Activated B cell treated with CpG ODN at 0.5 μM for 24 hours (primary cell): ENCODE results near the gene DNMBP. TPM values are rescaled to one million over a fixed set of nuclear protein-coding genes. Genes with fewer than 3 reads are reported as not detected.

ENCODE experiments used
- ATAC-seq: fragments of 200-7000 bp; cut with Tn5 transposase; one replicate; pipeline ENCODE4 v1.10.0; 2021; ENCODE audit warnings: low read depth, mild to moderate bottlenecking, moderate library complexity
- CTCF ChIA-PET: fragments of 350-600 bp; sonication (Branson Sonifier 250); formaldehyde crosslinking; loops from one replicate; lab custom pipeline; 2021; ENCODE audit warnings: antibody characterized with exemption; lab: Charles Lee
- POLR2A ChIA-PET: fragments of 350-600 bp; sonication (Branson Sonifier 250); formaldehyde crosslinking; loops from one replicate; lab custom pipeline; 2021; ENCODE audit warnings: antibody characterized with exemption; lab: Charles Lee
- DNase-seq: peaks from one replicate; pipeline ENCODE4 v3.0.0; 2022
- H3K27ac Mint-ChIP-seq: one replicate; pipeline ENCODE4 v1.8.0; 2020; ENCODE audit warnings: mixed read lengths
- H3K27me3 Mint-ChIP-seq: one replicate; pipeline ENCODE4 v1.8.0; 2021; ENCODE audit warnings: mixed read lengths
- H3K36me3 Mint-ChIP-seq: one replicate; pipeline ENCODE4 v1.8.0; 2021; ENCODE audit warnings: low read depth, mixed read lengths
- H3K4me1 Mint-ChIP-seq: one replicate; pipeline ENCODE4 v1.8.0; 2021; ENCODE audit warnings: mixed read lengths
- H3K4me3 Mint-ChIP-seq: one replicate; pipeline ENCODE4 v1.8.0; 2020; ENCODE audit warnings: mild to moderate bottlenecking, mixed read lengths
- H3K9me3 Mint-ChIP-seq: one replicate; pipeline ENCODE4 v1.8.0; 2020; ENCODE audit warnings: mixed read lengths
- CTCF ChIP-seq: fragments of 200-600 bp; IDR thresholded peaks from one replicate; pipeline ENCODE4 v1.8.0; 2022; ENCODE audit warnings: antibody characterized with exemption, mild to moderate bottlenecking
- intact Hi-C: fragments of 100-400 bp; cut with micrococcal nuclease; formaldehyde crosslinking; loops from one replicate; pipeline ENCODE4 v1.15.1; 2024
- total RNA-seq: library from RNA; stranded (reverse); gene quantifications from 2 replicates; pipeline ENCODE4 v1.2.3, GENCODE V29; 2022

DNMBP gene
- total RNA-seq, 1 donor from 2014 or later = 13.1 TPM

- ATAC-seq (no peak), DNase-seq (no peak)
- peaks cover 2% of the 10 kb centered on the region for H3K36me3 Mint-ChIP-seq
- H3K9me3 Mint-ChIP-seq = no peaks in the 10 kb centered on the region
- H3K4me1 Mint-ChIP-seq = peaks cover 5% of the 10 kb centered on the region
- H3K27ac Mint-ChIP-seq = no peak overlapping the region
- no peak for TF ChIP-seq CTCF
- intact Hi-C loops = no loop called here
- no peaks in the 10 kb centered on the region for H3K27me3 Mint-ChIP-seq
- no peak overlapping the region for H3K4me3 Mint-ChIP-seq
- CTCF ChIA-PET = interaction anchor here (9.0 kb wide), 1 partner anchor 194 kb away, joined by 237 read pairs; no protein-coding TSS in a partner anchor
- POLR2A ChIA-PET = no interaction called here
Observed at GRCh38 chr10:99850767-99851340, 158.9 kb downstream of the DNMBP start.

DNA sequence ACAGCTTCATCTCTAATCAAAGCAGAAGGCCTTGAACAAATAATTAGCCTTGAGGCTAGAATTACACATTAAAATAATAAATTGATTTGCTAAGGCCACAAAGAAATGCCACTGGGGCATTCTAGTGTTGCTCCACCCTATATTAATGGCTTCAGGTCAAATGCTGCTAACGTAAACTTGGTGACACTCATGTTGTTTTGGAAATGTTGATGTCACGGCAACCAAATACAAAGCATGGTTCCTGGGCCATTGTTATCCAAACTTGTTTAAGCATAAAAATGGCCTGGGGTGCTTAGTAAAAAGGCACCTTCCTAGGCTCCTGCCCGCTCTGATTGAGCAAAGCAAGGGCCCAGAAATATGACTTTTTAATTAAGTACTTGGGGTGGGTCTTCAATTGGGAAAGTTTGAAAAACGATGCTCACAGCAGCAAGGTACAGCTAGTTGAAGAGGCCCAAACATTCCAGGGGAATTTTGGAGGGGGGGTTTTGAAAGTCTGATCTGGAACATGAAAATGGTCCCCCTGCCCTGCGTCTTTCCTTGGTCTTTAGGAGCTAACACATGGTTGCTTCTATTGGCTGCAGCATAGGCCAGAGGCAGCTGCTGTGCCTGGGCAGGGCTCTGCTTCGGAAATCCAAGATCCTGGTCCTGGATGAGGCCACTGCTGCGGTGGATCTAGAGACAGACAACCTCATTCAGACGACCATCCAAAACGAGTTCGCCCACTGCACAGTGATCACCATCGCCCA is 159.6 kb downstream of the DNMBP start:
- POLR2A ChIA-PET = no interaction called here
- CTCF ChIA-PET = interaction anchor here (9.0 kb wide), 1 partner anchor 195 kb away, joined by 237 read pairs; no protein-coding TSS in a partner anchor
- TF ChIP-seq CTCF = no peak
- ATAC-seq (no peak), DNase-seq (no peak)
- H3K36me3 Mint-ChIP-seq = peaks cover 2% of the 10 kb centered on the region
- no peak overlapping the region for H3K27ac Mint-ChIP-seq
- intact Hi-C loops = no loop called here
- peaks cover 8% of the 10 kb centered on the region for H3K4me1 Mint-ChIP-seq
- H3K9me3 Mint-ChIP-seq = no peaks in the 10 kb centered on the region
- H3K27me3 Mint-ChIP-seq = no peaks in the 10 kb centered on the region
- H3K4me3 Mint-ChIP-seq = no peak overlapping the region

DNA sequence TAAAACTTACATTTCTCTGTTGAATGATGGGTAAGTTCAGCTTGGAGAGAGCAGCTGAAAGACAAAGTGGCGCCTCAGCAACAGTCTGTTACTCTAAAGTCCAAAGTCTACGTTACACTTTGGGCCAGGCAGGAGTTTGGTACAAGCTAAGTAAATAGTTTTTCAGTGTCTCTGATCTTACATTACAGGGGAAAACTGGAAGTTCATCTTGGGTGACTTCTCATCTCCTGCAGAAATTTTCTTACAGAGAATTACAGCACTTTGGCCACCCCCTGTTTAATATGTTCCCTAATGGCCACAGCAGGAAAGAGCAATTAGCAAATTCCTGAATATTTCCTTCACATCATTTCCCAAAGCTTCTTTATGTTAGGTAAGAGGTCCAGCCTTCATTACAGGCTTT is 160.2 kb downstream of the DNMBP start:
- Mint-ChIP-seq H3K36me3 (peaks cover 2% of the 10 kb centered on the region), H3K27me3 (no peaks in the 10 kb centered on the region), H3K4me1 (peaks cover 8% of the 10 kb centered on the region), H3K9me3 (no peaks in the 10 kb centered on the region), H3K4me3 (no peak overlapping the region), H3K27ac (no peak overlapping the region)
- CTCF ChIA-PET = interaction anchor here (9.0 kb wide), 1 partner anchor 196 kb away, joined by 237 read pairs; no protein-coding TSS in a partner anchor
- TF ChIP-seq CTCF = no peak
- ATAC-seq = no peak
- intact Hi-C loops = loop anchor here (5.0 kb wide), 1 partner anchor 668 kb away; the partner anchor contains the start of gene SEC31B
- no peak for DNase-seq
- POLR2A ChIA-PET = no interaction called here

DNA sequence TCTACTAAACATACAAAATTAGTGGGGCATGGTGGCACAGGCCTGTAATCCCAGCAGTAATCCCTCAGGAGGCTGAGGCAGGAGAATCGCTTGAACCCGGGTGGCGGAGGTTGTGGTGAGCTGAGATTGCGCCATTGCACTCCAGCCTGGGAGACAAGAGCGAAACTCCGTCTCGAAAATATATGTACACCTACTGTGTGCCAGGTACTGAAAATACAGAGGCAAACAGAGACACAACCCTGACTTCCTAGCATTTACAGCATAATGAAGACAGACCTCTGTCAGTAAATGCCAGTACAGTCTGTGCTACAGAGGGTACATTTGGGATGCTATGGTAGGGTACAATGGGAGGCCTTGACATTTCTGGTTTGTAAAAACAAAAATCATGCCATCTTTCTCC is 160.7 kb downstream of the DNMBP start:
- H3K4me3 Mint-ChIP-seq = no peak overlapping the region
- intact Hi-C loops = loop anchor here (5.0 kb wide), 1 partner anchor 668 kb away; the partner anchor contains the start of gene SEC31B
- no peaks in the 10 kb centered on the region for H3K9me3 Mint-ChIP-seq
- ATAC-seq = no peak
- ChIA-PET POLR2A (no interaction called here), CTCF (interaction anchor here (1.5 to 9.0 kb wide), 2 partner anchors 161 to 196 kb away, joined by 3 to 237 read pairs; partner anchors contain the start of gene DNMBP)
- H3K4me1 Mint-ChIP-seq = peaks cover 8% of the 10 kb centered on the region
- H3K27ac Mint-ChIP-seq = no peak overlapping the region
- H3K36me3 Mint-ChIP-seq = peaks cover 2% of the 10 kb centered on the region
- TF ChIP-seq CTCF = no peak
- DNase-seq = no peak
- H3K27me3 Mint-ChIP-seq = no peaks in the 10 kb centered on the region
